GM18868 (cell line): Measurements from ENCODE around the gene ZNF578.
"Not testable (repeated sequence)": the region's sequence is repeated elsewhere in the genome, so short reads cannot be mapped to it uniquely, and the experiment has no call there.

Experiments
- ATAC-seq: cut with Tn5 transposase; IDR thresholded peaks from one replicate; pipeline ENCODE4 v1.9.1; 2021; ENCODE audit warnings: mild to moderate bottlenecking, moderate library complexity; ENCODE audit not compliant: unreplicated experiment

The ZNF578 gene

GRCh38 chr19:52507266-52507665 lies 53.9 kb downstream of the ZNF578 start:
- no peak for ATAC-seq

- no peak for ATAC-seq
These were observed 62.8 kb downstream of the ZNF578 start for GRCh38 chr19:52516191-52516590.

DNA sequence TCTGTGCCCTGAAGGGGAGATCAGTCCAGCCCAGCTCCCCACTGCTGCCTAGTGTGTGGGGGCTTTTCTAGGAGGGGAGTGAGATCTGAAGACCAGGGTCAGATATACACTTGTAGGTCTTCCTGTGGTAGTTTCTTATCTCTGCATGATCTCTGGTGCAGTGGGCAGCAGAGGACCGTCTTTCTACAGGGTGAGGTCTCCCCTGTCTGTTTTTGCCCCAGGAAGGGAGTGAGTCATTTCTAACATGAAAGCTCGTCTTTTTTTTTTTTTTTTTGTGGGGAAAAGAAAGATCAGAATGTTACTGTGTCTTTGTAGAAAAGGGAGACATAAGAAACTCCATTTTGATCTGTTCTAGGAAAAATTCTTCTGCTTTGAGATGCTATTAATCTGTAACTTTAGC lies 65.3 kb downstream of the ZNF578 start:
- no peak for ATAC-seq

GRCh38 chr19:52519175-52519574 lies 65.8 kb downstream of the ZNF578 start:
- ATAC-seq: not testable (repeated sequence)

DNA sequence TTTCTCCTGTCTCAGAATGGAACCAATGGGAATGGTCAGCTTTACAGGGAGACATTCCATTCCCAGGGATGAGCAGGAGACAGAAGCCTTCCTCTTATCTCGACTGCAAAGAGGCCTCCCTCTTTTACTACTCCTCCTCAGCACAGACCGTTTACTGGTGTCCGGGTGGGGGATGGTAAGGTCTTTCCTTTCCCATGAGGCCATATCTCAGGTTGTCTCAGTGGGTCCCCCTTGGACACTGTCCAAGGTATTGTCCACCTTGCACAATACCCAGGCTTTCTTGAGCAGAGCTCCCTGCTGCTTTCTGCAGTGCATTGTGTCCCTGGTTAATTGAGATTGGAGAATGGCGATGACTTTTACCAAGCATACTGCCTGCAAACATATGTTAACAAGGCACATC lies 66.7 kb downstream of the ZNF578 start:
- ATAC-seq: no peak

DNA sequence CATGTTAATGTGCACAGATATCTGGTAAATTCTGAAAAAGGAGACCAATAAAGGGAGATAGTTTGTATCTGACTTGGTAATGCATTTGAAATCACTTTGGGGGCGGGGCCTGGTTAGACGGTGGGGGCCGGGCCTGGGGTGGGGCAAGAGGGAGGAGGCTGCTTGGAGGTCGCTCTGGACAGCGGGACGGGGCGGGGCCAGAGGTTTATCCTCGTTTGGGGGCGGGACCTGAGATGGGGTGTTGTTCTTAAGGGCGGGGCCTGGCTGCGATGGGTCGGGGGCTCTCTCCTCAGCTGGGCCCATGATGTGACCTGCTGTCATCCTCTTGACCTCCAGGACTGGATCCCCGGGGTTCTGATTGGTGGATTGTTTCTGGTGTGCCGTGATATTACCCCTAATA lies 69.2 kb downstream of the ZNF578 start:
- no peak for ATAC-seq

GRCh38 chr19:52524086-52524485 lies 70.7 kb downstream of the ZNF578 start:
- ATAC-seq: no peak

GRCh38 chr19:52527134-52527955 lies 74.0 kb downstream of the ZNF578 start, which contains the start of gene ZNF808:
Gene ZNF808 (plus strand): TSS chr19:52527668. CDS start chr19:52543285, 15,617 bp downstream.
- ATAC-seq: peak; percentile 87

DNA sequence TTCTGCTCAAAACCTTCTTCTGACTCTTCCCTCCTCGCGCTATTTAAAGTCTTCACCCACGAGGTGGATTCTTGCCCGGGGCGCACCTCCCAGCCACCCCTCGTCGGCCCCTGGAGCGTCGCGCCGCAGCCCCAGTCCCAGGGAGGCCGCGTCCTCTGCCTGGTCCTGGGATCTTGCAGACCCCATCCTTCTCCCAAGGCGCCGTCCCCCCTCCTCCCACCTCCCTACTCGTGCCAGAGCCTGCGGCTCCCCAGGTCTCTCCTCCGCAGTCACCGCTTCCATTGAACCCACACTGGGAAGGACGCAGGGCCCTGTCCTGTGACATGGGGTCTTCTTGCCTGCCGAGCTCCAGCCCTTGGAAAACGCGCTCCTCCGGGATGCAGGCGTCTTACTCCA lies 74.6 kb downstream of the ZNF578 start:
- ATAC-seq: peak; percentile 9

DNA sequence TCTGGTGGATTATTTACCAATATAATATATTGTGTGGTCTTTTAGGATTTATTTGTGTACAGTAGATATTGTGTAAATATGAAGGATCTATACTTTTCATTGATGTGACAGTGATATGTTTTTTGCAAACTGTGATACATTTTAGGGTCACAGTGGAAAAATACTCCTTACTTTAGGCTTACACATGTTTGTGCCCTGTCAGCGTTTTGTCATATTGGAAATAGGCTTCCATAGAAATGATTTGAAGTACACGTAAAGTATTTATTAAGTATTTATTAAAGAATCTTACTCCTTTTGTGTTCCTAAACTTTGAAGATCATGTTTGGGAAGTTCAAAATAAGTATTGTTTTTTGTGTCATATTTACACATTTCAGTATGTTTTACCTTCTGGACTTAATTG lies 79.1 kb downstream of the ZNF578 start:
- no peak for ATAC-seq

DNA sequence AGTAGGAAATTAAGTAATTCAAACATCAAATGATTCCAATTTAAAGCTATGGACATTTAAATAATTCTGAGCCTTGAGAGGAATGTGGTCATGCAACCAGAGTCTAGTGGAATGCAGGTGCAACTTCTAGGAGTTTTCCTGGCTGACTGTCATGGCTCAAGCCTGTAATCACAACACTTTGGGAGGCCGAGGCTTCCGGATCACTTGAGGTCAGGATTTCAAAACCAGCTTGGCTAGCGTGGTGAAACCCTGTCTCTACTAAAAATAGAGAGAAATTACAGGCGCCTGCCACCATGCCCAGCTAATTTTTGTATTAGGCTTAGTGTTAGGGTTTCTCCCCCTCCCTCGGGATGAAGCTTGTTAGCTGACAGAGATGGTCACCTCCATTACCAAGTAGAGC lies 80.5 kb downstream of the ZNF578 start:
- no peak for ATAC-seq

GRCh38 chr19:52535385-52535770 lies 82.0 kb downstream of the ZNF578 start:
- not testable (repeated sequence) for ATAC-seq

GRCh38 chr19:52535771-52536447 lies 82.6 kb downstream of the ZNF578 start:
- ATAC-seq: peak; percentile 74

DNA sequence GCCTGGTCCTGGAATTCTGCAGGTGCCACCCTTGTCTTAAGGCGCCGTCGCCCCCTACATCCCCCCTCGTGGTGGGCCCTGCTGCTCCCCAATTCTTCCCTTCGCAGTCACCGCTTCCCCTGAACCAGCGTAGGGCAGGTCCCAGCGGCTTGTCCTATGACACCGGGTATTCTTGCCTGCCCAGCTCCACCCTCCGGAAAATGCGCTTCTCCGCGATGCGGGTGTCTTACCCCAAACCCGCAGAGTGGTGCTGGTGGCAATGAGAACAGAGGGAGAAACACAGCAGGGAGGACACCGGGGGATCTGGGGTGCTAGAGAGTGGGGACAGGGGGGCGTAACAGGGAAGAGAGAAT lies 83.1 kb downstream of the ZNF578 start:
- ATAC-seq: peak; percentile 33

- not testable (repeated sequence) for ATAC-seq
These were observed 85.5 kb downstream of the ZNF578 start for GRCh38 chr19:52538815-52539214.

DNA sequence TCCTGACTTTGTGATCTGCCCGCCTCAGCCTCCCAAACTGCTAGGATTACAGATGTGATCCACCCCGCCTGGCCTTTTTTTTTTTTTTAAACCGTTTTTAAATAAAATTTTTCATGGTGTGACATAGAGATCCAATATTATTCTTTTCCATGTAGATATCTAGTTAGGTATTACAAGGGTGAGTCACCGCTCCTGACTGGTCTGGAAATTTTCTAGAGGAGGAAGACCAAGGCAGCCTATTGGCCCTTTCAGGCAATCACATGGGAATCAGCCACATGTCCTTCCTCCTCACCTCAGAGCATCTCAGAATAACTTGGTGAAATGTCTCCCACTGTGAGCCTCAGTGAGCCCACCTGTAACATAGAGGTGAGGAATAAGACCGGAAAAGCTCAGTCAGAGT lies 87.8 kb downstream of the ZNF578 start:
- ATAC-seq: not testable (repeated sequence)

- ATAC-seq: no peak
These were observed 88.3 kb downstream of the ZNF578 start for GRCh38 chr19:52541608-52542007.

GRCh38 chr19:52542541-52542940 lies 89.2 kb downstream of the ZNF578 start:
- not testable (repeated sequence) for ATAC-seq

DNA sequence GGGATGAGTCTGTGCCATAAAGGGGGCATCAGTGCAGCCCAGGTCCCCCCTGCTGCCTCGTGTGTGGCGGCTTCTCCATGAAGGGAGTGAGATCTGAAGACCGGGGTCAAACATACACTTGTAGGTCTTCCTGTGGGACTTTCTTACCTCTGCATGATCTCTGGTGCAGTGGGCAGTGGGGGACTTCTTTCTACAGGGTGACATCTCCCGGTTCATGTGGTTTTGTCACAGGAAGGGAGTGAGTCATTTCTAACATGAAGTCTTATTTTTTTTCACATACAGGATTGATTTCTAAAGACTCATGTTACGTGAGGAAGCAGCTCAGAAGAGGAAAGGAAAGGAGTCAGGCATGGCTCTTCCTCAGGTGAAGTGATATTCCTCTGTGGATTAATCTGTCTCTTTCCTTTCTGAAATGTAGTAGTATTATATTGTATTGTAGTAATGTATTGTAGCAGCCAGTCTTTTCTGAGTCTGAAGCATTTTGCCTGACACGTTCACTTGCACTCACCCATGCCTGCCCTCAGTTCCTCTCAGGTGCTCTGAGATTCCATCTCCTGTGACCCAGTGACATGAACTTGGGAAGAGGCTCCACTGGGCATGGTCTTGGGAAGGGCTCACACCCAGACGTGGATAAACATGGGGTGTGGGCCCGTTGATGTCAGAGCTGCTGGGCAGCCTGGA lies 89.8 kb downstream of the ZNF578 start:
- ATAC-seq: no peak

GRCh38 chr19:52554216-52554971 lies 101.0 kb downstream of the ZNF578 start:
- ATAC-seq: no peak
